ENCODE data around the gene CDH23. TPM values are rescaled to one million over a fixed set of nuclear protein-coding genes. Genes with fewer than 3 reads are reported as not detected.

Gene CDH23
- total and polyA plus RNA-seq, 2 of the 8 experiments (the other 6 are each of a cell fraction or from before 2014, with no cell fraction given): 1.9 to 4.9 TPM

DNA sequence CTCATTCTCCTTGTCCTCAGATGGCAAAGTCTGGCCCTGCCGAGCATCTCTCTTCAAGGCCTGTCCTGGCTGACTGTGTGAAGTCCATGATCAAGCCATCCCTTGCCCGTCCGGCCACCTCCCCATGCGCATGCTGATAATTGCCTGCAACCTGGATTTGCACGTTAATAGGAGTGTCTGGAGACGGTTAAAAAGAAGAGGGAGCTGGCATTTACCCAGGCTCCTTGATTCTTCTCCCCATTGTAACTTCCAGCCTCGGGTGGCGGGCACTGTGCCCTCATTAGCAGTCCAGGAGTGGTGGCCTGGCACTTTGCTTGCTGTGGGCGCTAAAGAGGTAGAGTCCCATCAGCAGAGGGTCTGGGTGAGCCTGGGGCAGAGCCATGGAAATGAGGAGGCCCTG, 165.5 kb downstream of the CDH23 start (continued):
- TF ChIP-seq SIN3A (conservative IDR thresholded peaks at IDR 0.05 in 1 of 2, IDR thresholded peaks at IDR 0.05 in 1 of 2; ENCODE audit: low read depth in 1 of 2, low read length in 2 of 2) (no peak), EGR1 (IDR thresholded peaks at IDR 0.05; ENCODE audit: borderline replicate concordance, low read depth, low read length) (no peak), BCL11A (IDR thresholded peaks at IDR 0.05; ENCODE audit: low read depth in 2 of 2, low read length in 2 of 2) (no peak)
